WTC11 (cell line): ENCODE measurements around the gene DDR2.

ENCODE experiments used
- HMGA2 ChIP-seq: fragments of 250-450 bp; sonication (Bioruptor Pico); IDR thresholded peaks from 2 replicates; pipeline ENCODE4 v1.4.0; 2021; ENCODE audit warnings: mild to moderate bottlenecking, moderate library complexity
- ZNF263 ChIP-seq: sonication (generic); formaldehyde crosslinking; IDR thresholded peaks from 2 replicates; pipeline ENCODE4 v1.8.1; 2022; ENCODE audit warnings: low read depth, mild to moderate bottlenecking, moderate library complexity, missing genetic modification reagents
- TF ChIP-seq, protein P1 (sequence below): fragments of 250-450 bp; sonication (Bioruptor Pico); IDR thresholded peaks from 2 replicates; pipeline ENCODE4 v2.1.2; 2022; ENCODE audit warnings: mild to moderate bottlenecking, moderate library complexity
- TF ChIP-seq, protein P2 (sequence below): sonication (generic); formaldehyde crosslinking; IDR thresholded peaks from 2 replicates; pipeline ENCODE4 v1.8.1; 2023; ENCODE audit warnings: mild to moderate bottlenecking, missing genetic modification reagents, moderate library complexity

DNA sequence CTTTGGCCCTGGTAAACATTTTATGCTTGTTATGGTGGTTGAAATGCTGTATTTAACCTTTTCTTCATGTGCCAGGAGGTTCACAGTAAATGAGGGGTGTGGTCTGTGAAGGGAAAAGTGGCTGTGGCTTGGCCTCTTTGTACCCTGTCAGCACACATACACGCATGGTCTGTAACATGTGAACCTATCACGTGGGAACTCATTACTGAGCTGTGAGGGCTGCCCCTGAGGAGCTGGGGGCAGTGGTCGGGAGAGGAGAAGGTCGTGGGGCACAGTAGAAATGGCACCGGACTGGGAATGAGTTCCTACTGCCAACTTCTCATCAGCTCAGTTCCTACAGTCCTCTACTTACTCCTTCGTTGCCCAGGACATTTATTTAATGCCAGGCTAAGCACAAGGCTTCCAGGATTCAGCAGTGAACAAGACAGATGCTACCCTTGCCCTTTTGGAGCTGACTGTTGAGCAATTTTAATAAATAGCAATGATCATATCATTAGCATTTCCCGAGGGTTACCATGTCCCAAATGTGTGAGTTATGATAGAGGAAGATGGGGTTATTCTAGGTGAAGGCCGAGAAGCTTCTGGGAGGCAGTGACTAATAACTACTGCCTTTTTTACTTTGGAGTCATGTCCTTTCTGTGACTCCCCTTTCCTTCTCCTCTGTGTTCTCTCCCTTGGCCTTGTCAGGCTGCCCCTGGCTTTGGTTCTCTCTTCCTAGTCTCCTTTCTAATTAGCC is 38.8 kb downstream of the DDR2 start:
- TF ChIP-seq ZNF263 (CRISPR knock-in tag) (no peak), HMGA2 (CRISPR knock-in tag) (no peak)
- TF ChIP-seq, protein P1, sequence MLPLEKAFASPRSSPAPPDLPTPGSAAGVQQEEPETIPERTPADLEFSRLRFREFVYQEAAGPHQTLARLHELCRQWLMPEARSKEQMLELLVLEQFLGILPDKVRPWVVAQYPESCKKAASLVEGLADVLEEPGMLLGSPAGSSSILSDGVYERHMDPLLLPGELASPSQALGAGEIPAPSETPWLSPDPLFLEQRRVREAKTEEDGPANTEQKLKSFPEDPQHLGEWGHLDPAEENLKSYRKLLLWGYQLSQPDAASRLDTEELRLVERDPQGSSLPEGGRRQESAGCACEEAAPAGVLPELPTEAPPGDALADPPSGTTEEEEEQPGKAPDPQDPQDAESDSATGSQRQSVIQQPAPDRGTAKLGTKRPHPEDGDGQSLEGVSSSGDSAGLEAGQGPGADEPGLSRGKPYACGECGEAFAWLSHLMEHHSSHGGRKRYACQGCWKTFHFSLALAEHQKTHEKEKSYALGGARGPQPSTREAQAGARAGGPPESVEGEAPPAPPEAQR (CRISPR knock-in tag), result no peak
- TF ChIP-seq, protein P2, sequence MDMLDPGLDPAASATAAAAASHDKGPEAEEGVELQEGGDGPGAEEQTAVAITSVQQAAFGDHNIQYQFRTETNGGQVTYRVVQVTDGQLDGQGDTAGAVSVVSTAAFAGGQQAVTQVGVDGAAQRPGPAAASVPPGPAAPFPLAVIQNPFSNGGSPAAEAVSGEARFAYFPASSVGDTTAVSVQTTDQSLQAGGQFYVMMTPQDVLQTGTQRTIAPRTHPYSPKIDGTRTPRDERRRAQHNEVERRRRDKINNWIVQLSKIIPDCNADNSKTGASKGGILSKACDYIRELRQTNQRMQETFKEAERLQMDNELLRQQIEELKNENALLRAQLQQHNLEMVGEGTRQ, result no peak
